Neutrophil (primary cell): ENCODE data around the gene SNX30.

Experiments
- H3K27ac ChIP-seq: fragments of 200-600 bp; sonication (generic); 2 replicates; pipeline ENCODE4 v1.5.1; 2016; ENCODE audit warnings: mild to moderate bottlenecking, moderate library complexity
- H3K27me3 ChIP-seq: fragments of 200-600 bp; sonication (generic); 2 replicates; pipeline ENCODE4 v1.6.0; 2016; ENCODE audit warnings: mild to moderate bottlenecking
- H3K36me3 ChIP-seq: fragments of 200-600 bp; sonication (generic); 2 replicates; pipeline ENCODE4 v1.5.1; 2017
- H3K4me1 ChIP-seq, 2 experiments: fragments of 200-600 bp in 1 of 2; sonication (generic) in 1 of 2; 1 replicate in 1 of 2; 2 replicates in 1 of 2; pipeline versions ENCODE4 v1.5.1 to v1.6.1; 2013 to 2016; ENCODE audit warnings: low read depth in 1 of 2, low read length in 1 of 2, mild to moderate bottlenecking in 1 of 2, moderate library complexity in 1 of 2; ENCODE audit not compliant: control insufficient read depth in 1 of 2, insufficient read depth in 1 of 2
- H3K4me3 ChIP-seq, 2 experiments: fragments of 200-600 bp in 1 of 2; sonication (generic) in 1 of 2; 1 replicate in 1 of 2; 2 replicates in 1 of 2; pipeline ENCODE4 v1.5.1; 2013 to 2016; ENCODE audit warnings: low read depth in 1 of 2, low read length in 1 of 2, mild to moderate bottlenecking in 1 of 2, moderate library complexity in 1 of 2
- H3K9me3 ChIP-seq: fragments of 200-600 bp; sonication (generic); 2 replicates; pipeline ENCODE4 v1.5.1; 2016
- TF ChIP-seq, protein P1 (sequence below): fragments of 200-600 bp; sonication (generic); IDR thresholded peaks from 2 replicates; pipeline ENCODE4 v1.5.1; 2016; ENCODE audit warnings: antibody characterized with exemption

SNX30 gene

DNA sequence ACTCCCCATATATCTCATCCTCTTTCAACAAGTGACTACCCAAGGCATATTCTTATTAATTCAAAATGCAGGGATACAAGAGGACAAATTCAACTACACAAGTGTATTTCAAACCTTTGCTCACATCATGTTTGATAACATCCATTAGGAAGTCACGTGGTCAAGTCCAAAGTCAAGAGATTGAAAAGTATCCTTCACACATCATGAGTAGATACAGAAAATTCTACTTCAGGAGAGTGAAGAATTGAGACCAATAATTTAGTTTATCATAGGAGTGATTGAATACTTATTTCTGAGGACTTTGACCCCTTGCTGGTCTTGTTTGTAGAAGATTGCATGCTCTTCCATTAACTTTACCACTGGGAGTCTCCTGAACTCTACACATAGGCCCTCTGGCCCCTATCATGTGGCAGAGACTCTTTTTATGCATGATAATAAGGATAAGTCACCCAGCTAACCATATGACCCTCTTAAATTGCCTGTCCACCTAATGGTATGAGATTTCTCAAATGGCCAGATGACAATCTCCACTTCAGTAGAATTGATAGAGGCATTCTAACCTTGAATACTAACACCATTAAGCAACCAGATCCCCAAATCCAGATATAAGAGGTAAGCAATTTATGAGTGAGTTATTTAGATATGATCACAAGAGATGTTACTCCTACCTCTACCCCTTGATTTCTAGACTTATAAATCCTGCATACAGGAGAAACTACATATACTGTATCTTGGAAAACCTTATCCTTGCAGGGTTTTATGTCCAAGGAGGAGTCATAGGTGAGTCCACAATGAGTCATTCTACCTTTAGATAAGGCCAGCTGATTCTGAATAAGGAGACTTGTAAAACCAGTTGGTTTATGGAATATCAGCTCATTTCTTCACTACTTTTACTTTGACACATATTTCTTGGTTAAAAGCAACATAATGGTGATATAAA is 166.8 kb downstream of the SNX30 start:
- TF ChIP-seq, protein P1, sequence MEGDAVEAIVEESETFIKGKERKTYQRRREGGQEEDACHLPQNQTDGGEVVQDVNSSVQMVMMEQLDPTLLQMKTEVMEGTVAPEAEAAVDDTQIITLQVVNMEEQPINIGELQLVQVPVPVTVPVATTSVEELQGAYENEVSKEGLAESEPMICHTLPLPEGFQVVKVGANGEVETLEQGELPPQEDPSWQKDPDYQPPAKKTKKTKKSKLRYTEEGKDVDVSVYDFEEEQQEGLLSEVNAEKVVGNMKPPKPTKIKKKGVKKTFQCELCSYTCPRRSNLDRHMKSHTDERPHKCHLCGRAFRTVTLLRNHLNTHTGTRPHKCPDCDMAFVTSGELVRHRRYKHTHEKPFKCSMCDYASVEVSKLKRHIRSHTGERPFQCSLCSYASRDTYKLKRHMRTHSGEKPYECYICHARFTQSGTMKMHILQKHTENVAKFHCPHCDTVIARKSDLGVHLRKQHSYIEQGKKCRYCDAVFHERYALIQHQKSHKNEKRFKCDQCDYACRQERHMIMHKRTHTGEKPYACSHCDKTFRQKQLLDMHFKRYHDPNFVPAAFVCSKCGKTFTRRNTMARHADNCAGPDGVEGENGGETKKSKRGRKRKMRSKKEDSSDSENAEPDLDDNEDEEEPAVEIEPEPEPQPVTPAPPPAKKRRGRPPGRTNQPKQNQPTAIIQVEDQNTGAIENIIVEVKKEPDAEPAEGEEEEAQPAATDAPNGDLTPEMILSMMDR = no peak
- H3K9me3 ChIP-seq = no peaks in the 10 kb centered on the region
- H3K4me1 ChIP-seq = no peaks in the 10 kb centered on the region
- H3K4me3 ChIP-seq = no peak overlapping the region
- H3K36me3 ChIP-seq = no peaks in the 10 kb centered on the region
- no peak overlapping the region for H3K27ac ChIP-seq
- H3K27me3 ChIP-seq = peaks cover 16% of the 10 kb centered on the region

DNA sequence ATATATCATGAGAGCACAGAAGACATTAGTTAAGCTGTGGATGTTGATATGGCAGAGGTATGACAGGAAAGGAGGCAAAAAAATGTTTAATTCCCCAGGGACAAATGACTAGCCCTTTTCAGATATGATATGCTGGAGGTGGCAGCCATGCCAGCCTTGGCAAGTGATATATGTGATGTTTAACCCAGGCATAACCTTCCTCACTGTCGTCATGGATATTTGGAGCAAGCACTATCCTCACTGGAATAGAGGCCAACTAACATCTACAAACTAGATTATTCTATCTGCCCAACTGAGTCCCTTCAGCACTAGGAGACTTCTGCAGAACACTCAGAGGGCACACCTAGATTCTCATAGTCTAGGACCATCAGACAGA is 167.4 kb downstream of the SNX30 start:
- TF ChIP-seq, protein P1 = no peak
- H3K27ac ChIP-seq = no peak overlapping the region
- H3K4me3 ChIP-seq = no peak overlapping the region
- H3K27me3 ChIP-seq = peaks cover 16% of the 10 kb centered on the region
- H3K9me3 ChIP-seq = no peaks in the 10 kb centered on the region
- H3K4me1 ChIP-seq = no peaks in the 10 kb centered on the region
- no peaks in the 10 kb centered on the region for H3K36me3 ChIP-seq

DNA sequence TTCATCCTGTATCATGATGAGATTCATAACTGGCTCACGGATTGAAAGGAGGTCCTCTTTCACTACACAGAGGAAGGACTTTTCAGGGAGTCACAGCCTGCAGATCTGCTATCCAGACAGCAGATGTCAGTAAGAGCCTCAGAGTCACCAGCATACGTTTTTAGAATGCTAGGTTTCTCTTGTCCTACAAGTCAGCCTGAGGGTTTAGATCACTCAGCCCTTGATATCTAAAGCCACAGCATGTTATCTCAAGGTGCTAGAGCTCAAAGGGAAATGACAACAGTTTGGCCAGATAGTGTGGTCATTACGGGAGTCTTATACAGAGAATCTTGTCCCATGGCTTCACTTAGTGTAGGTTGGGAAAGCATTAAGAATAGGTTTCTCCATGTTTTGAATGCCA is 171.0 kb downstream of the SNX30 start:
- H3K9me3 ChIP-seq = no peaks in the 10 kb centered on the region
- no peaks in the 10 kb centered on the region for H3K36me3 ChIP-seq
- H3K27ac ChIP-seq = no peak overlapping the region
- H3K27me3 ChIP-seq = peaks cover 42% of the 10 kb centered on the region
- TF ChIP-seq, protein P1 = no peak
- H3K4me3 ChIP-seq = no peak overlapping the region
- no peaks in the 10 kb centered on the region for H3K4me1 ChIP-seq
